GM23338 (cell line): Measurements from ENCODE around the gene DNAJC6. TPM values are rescaled to one million over a fixed set of nuclear protein-coding genes. Genes with fewer than 3 reads are reported as not detected.

Experiments
- ATAC-seq: fragments of 200-7000 bp; cut with Tn5 transposase; 3 replicates; pipeline ENCODE4 v1.9.1; 2020
- DNase-seq: peaks from one replicate; pipeline ENCODE4 v3.0.0-alpha.2; 2015; ENCODE audit warnings: low spot score
- H2AFZ ChIP-seq: fragments of 200-600 bp; sonication (generic); 2 replicates; pipeline ENCODE4 v1.8.0; 2016; ENCODE audit warnings: antibody characterized with exemption, mild to moderate bottlenecking, moderate library complexity
- H3F3A ChIP-seq: fragments of 200-600 bp; sonication (generic); replicated peaks from 2 replicates; pipeline ENCODE4 v1.8.0; 2017; ENCODE audit warnings: antibody characterized with exemption, mixed run types, low read depth
- H3K27ac ChIP-seq: fragments of 200-600 bp; sonication (generic); 2 replicates; pipeline ENCODE4 v1.6.1; 2016; ENCODE audit warnings: low read depth
- H3K27me3 ChIP-seq: fragments of 200-600 bp; sonication (generic); 2 replicates; pipeline ENCODE4 v1.8.0; 2016; ENCODE audit warnings: mild to moderate bottlenecking, mixed run types, moderate library complexity; ENCODE audit not compliant: insufficient read depth
- H3K36me3 ChIP-seq: fragments of 200-600 bp; sonication (generic); 2 replicates; pipeline ENCODE4 v1.8.0; 2016; ENCODE audit warnings: mild to moderate bottlenecking; ENCODE audit not compliant: insufficient read depth
- H3K4me1 ChIP-seq: fragments of 200-600 bp; sonication (generic); 2 replicates; pipeline ENCODE4 v1.8.0; 2016; ENCODE audit warnings: mild to moderate bottlenecking, moderate library complexity; ENCODE audit not compliant: insufficient read depth
- H3K4me2 ChIP-seq: fragments of 200-600 bp; sonication (generic); 2 replicates; pipeline ENCODE4 v1.7.1; 2017; ENCODE audit warnings: mixed run types
- H3K4me3 ChIP-seq: fragments of 200-600 bp; sonication (generic); 2 replicates; pipeline ENCODE4 v1.6.1; 2016; ENCODE audit warnings: mixed run types
- H3K79me2 ChIP-seq: fragments of 200-600 bp; sonication (generic); replicated peaks from 2 replicates; pipeline ENCODE4 v1.8.0; 2017; ENCODE audit warnings: mild to moderate bottlenecking; ENCODE audit not compliant: insufficient read depth
- H3K9me2 ChIP-seq: fragments of 200-600 bp; sonication (generic); 2 replicates; pipeline ENCODE4 v1.8.0; 2017; ENCODE audit not compliant: insufficient read depth
- H4K20me1 ChIP-seq: fragments of 200-600 bp; sonication (generic); replicated peaks from 2 replicates; pipeline ENCODE4 v1.8.0; 2017; ENCODE audit warnings: mild to moderate bottlenecking; ENCODE audit not compliant: insufficient read depth
- H3K27ac Mint-ChIP-seq: 2 replicates; pipeline ENCODE4 v1.8.0; 2020; ENCODE audit warnings: inconsistent platforms, mild to moderate bottlenecking, moderate library complexity, mixed read lengths
- H3K27me3 Mint-ChIP-seq: 3 replicates; pipeline ENCODE4 v1.8.0; 2022; ENCODE audit warnings: low read depth, mild to moderate bottlenecking, moderate library complexity, mixed read lengths, inconsistent platforms; ENCODE audit not compliant: insufficient read depth, poor library complexity
- H3K36me3 Mint-ChIP-seq: 3 replicates; pipeline ENCODE4 v1.8.0; 2021; ENCODE audit warnings: low read depth, mild to moderate bottlenecking, inconsistent platforms, moderate library complexity, mixed read lengths
- H3K4me1 Mint-ChIP-seq: 3 replicates; pipeline ENCODE4 v1.8.0; 2020; ENCODE audit warnings: mild to moderate bottlenecking, inconsistent platforms, mixed read lengths
- H3K4me3 Mint-ChIP-seq: 3 replicates; pipeline ENCODE4 v1.8.0; 2021; ENCODE audit warnings: moderate library complexity, mild to moderate bottlenecking, inconsistent platforms, mixed read lengths
- H3K9me3 Mint-ChIP-seq: 3 replicates; pipeline ENCODE4 v1.8.0; 2020; ENCODE audit warnings: moderate library complexity, mild to moderate bottlenecking, inconsistent platforms, mixed read lengths
- CREB1 ChIP-seq: fragments of 250-450 bp; sonication (Bioruptor Pico); IDR thresholded peaks from 2 replicates; pipeline ENCODE4 v1.5.0; 2020; ENCODE audit warnings: low read depth, mild to moderate bottlenecking, moderate library complexity
- EZH2 ChIP-seq: fragments of 200-600 bp; sonication (generic); IDR thresholded peaks from one replicate; pipeline ENCODE4 v1.8.0; 2017; ENCODE audit warnings: antibody characterized with exemption, mild to moderate bottlenecking, low read depth; ENCODE audit not compliant: unreplicated experiment
- EZH2phosphoT487 ChIP-seq: fragments of 200-600 bp; sonication (generic); IDR thresholded peaks from one replicate; pipeline ENCODE4 v1.8.1; 2018; ENCODE audit warnings: antibody characterized with exemption; ENCODE audit not compliant: unreplicated experiment
- JUNB ChIP-seq: IDR thresholded peaks from one replicate; pipeline ENCODE4 v1.6.1; 2016; ENCODE audit warnings: antibody characterized with exemption; ENCODE audit not compliant: unreplicated experiment
- NANOG ChIP-seq: IDR thresholded peaks from 2 replicates; pipeline ENCODE4 v1.6.1; 2016; ENCODE audit warnings: antibody characterized with exemption, borderline replicate concordance
- POLR2AphosphoS5 ChIP-seq: IDR thresholded peaks from 2 replicates; pipeline ENCODE4 v1.6.1; 2016; ENCODE audit warnings: antibody characterized with exemption, low read depth
- STAT1 ChIP-seq: IDR thresholded peaks from one replicate; pipeline ENCODE4 v1.6.1; 2016; ENCODE audit warnings: antibody characterized with exemption; ENCODE audit not compliant: unreplicated experiment
- ZNF114 ChIP-seq: fragments of 250-450 bp; sonication (Bioruptor Pico); IDR thresholded peaks from 2 replicates; pipeline ENCODE4 v1.5.0; 2020; ENCODE audit warnings: mild to moderate bottlenecking, moderate library complexity
- ZNF331 ChIP-seq: fragments of 250-450 bp; sonication (Bioruptor Pico); IDR thresholded peaks from 2 replicates; pipeline ENCODE4 v1.5.0; 2020; ENCODE audit warnings: low read depth, mild to moderate bottlenecking, moderate library complexity
- polyA plus RNA-seq: library from polyadenylated mRNA; unstranded; fragments of >200 nt; fragmentation: Nextera tagmentation; extraction: Ambion mirVana; gene quantifications from 2 replicates; pipeline ENCODE4 v1.2.1, GENCODE V29; 2016
- total RNA-seq: library from RNA; depleted of rRNA; stranded (reverse); fragments of >200 nt; shearing (Covaris generic); gene quantifications from 2 replicates; pipeline ENCODE4 v1.2.3, GENCODE V29; 2014
- TF ChIP-seq, protein P1 (sequence below): fragments of 250-450 bp; sonication (Bioruptor Pico); IDR thresholded peaks from 2 replicates; pipeline ENCODE4 v1.5.0; 2020; ENCODE audit warnings: mild to moderate bottlenecking, moderate library complexity
- TF ChIP-seq, protein P2 (sequence below): IDR thresholded peaks from one replicate; pipeline ENCODE4 v1.6.1; 2018; ENCODE audit warnings: antibody characterized with exemption; ENCODE audit not compliant: unreplicated experiment
- TF ChIP-seq, protein P3 (sequence below): IDR thresholded peaks from 2 replicates; pipeline ENCODE4 v1.6.1; 2016; ENCODE audit warnings: antibody characterized with exemption

Gene DNAJC6
- total and polyA plus RNA-seq, 2 experiments from 2014 or later, result 2.4 to 7.4 TPM

DNA sequence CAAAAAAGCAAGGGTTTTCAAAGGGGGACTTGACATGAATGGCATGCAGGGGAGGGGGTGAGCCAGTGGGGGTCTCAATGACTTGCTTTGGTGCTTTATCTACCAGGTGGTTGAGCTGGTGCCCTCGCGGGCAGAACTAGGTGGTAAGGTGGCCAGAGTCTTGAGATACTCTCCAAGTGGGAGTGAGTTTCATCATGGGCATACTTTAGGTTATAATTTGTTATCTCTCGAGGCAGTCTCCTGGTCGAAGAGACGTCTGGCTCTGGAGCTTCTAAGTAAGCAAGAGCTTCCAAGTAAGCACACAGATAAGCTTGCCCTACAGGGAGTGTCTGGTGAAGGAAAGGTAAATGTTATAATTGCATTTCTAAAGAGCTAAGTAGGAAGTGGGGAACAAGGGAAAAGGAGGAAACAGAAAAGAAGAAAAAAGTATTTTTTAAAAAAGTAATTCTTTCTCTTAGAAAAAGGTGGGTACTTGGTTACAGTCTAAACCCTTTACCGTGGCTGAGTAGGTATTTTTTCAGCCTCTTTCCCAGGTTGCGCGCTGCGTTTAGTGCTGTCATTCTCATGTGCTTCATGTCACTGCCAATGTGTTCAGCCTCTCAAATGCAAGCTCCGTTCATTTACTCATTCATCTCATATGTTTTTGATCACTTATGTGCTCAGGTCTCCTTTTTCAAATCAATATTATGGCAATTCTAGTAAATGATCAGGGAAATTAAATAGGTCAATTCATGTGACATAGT lies 31.6 kb upstream of the DNAJC6 start (continued):
- TF ChIP-seq, protein P1, sequence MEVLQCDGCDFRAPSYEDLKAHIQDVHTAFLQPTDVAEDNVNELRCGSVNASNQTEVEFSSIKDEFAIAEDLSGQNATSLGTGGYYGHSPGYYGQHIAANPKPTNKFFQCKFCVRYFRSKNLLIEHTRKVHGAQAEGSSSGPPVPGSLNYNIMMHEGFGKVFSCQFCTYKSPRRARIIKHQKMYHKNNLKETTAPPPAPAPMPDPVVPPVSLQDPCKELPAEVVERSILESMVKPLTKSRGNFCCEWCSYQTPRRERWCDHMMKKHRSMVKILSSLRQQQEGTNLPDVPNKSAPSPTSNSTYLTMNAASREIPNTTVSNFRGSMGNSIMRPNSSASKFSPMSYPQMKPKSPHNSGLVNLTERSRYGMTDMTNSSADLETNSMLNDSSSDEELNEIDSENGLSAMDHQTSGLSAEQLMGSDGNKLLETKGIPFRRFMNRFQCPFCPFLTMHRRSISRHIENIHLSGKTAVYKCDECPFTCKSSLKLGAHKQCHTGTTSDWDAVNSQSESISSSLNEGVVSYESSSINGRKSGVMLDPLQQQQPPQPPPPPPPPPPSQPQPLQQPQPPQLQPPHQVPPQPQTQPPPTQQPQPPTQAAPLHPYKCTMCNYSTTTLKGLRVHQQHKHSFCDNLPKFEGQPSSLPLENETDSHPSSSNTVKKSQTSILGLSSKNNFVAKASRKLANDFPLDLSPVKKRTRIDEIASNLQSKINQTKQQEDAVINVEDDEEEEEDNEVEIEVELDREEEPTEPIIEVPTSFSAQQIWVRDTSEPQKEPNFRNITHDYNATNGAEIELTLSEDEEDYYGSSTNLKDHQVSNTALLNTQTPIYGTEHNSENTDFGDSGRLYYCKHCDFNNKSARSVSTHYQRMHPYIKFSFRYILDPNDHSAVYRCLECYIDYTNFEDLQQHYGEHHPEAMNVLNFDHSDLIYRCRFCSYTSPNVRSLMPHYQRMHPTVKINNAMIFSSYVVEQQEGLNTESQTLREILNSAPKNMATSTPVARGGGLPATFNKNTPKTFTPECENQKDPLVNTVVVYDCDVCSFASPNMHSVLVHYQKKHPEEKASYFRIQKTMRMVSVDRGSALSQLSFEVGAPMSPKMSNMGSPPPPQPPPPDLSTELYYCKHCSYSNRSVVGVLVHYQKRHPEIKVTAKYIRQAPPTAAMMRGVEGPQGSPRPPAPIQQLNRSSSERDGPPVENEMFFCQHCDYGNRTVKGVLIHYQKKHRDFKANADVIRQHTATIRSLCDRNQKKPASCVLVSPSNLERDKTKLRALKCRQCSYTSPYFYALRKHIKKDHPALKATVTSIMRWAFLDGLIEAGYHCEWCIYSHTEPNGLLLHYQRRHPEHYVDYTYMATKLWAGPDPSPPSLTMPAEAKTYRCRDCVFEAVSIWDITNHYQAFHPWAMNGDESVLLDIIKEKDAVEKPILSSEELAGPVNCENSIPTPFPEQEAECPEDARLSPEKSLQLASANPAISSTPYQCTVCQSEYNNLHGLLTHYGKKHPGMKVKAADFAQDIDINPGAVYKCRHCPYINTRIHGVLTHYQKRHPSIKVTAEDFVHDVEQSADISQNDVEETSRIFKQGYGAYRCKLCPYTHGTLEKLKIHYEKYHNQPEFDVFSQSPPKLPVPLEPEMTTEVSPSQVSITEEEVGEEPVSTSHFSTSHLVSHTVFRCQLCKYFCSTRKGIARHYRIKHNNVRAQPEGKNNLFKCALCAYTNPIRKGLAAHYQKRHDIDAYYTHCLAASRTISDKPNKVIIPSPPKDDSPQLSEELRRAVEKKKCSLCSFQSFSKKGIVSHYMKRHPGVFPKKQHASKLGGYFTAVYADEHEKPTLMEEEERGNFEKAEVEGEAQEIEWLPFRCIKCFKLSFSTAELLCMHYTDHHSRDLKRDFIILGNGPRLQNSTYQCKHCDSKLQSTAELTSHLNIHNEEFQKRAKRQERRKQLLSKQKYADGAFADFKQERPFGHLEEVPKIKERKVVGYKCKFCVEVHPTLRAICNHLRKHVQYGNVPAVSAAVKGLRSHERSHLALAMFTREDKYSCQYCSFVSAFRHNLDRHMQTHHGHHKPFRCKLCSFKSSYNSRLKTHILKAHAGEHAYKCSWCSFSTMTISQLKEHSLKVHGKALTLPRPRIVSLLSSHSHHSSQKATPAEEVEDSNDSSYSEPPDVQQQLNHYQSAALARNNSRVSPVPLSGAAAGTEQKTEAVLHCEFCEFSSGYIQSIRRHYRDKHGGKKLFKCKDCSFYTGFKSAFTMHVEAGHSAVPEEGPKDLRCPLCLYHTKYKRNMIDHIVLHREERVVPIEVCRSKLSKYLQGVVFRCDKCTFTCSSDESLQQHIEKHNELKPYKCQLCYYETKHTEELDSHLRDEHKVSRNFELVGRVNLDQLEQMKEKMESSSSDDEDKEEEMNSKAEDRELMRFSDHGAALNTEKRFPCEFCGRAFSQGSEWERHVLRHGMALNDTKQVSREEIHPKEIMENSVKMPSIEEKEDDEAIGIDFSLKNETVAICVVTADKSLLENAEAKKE (CRISPR knock-in tag), result no peak

DNA sequence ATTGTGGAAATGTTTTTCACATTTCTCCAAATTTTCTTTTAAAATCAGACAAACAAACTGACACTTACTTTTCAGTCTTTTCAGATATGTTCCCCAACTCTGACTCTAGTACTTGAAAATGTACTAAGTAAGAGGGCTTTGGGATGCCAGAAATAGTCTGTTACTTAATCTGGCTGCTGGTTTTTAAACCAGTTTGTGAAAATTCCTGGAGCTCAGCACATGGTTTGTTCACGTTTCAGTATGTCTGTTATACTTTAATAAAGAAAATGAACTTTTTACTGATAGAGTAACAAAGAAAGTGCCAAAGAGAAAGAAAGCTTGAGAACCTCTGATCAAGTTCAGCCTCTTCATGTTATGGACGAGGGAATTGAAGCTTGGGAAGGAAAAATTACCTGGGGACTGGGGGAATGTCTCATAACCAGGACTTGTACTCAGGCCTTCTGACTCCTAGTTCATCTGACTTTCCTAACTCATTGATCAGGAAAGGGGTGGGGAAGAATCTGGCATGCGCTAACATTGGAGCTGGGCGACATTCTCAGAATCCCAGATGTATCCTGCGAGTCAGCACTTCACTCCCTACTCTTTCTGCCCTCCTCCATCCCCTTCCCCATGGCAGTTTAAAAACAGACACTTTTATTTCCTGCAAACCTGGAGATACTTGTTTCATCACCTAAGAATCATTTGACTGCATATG lies 30.8 kb upstream of the DNAJC6 start:
- H3K79me2 ChIP-seq, result no peaks in the 10 kb centered on the region
- peak overlapping the region; percentile 68 for H3K4me3 Mint-ChIP-seq
- no peaks in the 10 kb centered on the region for H3K9me3 Mint-ChIP-seq
- H3F3A ChIP-seq, result no peaks in the 10 kb centered on the region
- no peaks in the 10 kb centered on the region; the same call in 1 of the 2 replicates for H3K9me2 ChIP-seq
- H3K36me3 ChIP-seq, result no peaks in the 10 kb centered on the region
- peak; percentile 70 for DNase-seq
- no peak overlapping the region; the same call in 1 of the 2 replicates for H2AFZ ChIP-seq
- peaks cover 5% of the 10 kb centered on the region for H3K27me3 Mint-ChIP-seq
- H3K27me3 ChIP-seq, result peaks cover 7% of the 10 kb centered on the region; the same call in 1 of the 2 replicates
- peaks cover 33% of the 10 kb centered on the region for H3K4me1 ChIP-seq
- peak; percentile 67 for ATAC-seq
- H3K4me2 ChIP-seq, result peak overlapping the region; percentile 71
- H3K36me3 Mint-ChIP-seq, result no peaks in the 10 kb centered on the region
- peak overlapping the region; percentile 21; the same call in 1 of the 2 replicates for H3K27ac ChIP-seq
- peak overlapping the region; percentile 46 for H3K4me3 ChIP-seq
- no peaks in the 10 kb centered on the region for H4K20me1 ChIP-seq
- no peak overlapping the region for H3K27ac Mint-ChIP-seq
- peaks cover 54% of the 10 kb centered on the region for H3K4me1 Mint-ChIP-seq
- no peak for TF ChIP-seq STAT1
- no peak for TF ChIP-seq JUNB
- TF ChIP-seq, protein P2, sequence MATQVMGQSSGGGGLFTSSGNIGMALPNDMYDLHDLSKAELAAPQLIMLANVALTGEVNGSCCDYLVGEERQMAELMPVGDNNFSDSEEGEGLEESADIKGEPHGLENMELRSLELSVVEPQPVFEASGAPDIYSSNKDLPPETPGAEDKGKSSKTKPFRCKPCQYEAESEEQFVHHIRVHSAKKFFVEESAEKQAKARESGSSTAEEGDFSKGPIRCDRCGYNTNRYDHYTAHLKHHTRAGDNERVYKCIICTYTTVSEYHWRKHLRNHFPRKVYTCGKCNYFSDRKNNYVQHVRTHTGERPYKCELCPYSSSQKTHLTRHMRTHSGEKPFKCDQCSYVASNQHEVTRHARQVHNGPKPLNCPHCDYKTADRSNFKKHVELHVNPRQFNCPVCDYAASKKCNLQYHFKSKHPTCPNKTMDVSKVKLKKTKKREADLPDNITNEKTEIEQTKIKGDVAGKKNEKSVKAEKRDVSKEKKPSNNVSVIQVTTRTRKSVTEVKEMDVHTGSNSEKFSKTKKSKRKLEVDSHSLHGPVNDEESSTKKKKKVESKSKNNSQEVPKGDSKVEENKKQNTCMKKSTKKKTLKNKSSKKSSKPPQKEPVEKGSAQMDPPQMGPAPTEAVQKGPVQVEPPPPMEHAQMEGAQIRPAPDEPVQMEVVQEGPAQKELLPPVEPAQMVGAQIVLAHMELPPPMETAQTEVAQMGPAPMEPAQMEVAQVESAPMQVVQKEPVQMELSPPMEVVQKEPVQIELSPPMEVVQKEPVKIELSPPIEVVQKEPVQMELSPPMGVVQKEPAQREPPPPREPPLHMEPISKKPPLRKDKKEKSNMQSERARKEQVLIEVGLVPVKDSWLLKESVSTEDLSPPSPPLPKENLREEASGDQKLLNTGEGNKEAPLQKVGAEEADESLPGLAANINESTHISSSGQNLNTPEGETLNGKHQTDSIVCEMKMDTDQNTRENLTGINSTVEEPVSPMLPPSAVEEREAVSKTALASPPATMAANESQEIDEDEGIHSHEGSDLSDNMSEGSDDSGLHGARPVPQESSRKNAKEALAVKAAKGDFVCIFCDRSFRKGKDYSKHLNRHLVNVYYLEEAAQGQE, result no peak
- TF ChIP-seq CREB1 (CRISPR knock-in tag), result no peak
- TF ChIP-seq, protein P3, sequence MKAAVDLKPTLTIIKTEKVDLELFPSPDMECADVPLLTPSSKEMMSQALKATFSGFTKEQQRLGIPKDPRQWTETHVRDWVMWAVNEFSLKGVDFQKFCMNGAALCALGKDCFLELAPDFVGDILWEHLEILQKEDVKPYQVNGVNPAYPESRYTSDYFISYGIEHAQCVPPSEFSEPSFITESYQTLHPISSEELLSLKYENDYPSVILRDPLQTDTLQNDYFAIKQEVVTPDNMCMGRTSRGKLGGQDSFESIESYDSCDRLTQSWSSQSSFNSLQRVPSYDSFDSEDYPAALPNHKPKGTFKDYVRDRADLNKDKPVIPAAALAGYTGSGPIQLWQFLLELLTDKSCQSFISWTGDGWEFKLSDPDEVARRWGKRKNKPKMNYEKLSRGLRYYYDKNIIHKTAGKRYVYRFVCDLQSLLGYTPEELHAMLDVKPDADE, result no peak
- no peak for TF ChIP-seq ZNF114 (CRISPR knock-in tag)
- TF ChIP-seq NANOG, result no peak
- TF ChIP-seq ZNF331 (CRISPR knock-in tag), result no peak
- no peak for TF ChIP-seq POLR2AphosphoS5
- no peak for TF ChIP-seq EZH2phosphoT487
- no peak for TF ChIP-seq EZH2
